HG02943 (cell line): ENCODE data around the gene GARNL3.

Experiments used
- ATAC-seq: cut with Tn5 transposase; IDR thresholded peaks from one replicate; pipeline ENCODE4 v1.9.1; 2021; ENCODE audit warnings: mild to moderate bottlenecking, low read depth, moderate library complexity; ENCODE audit not compliant: unreplicated experiment

The GARNL3 gene

DNA sequence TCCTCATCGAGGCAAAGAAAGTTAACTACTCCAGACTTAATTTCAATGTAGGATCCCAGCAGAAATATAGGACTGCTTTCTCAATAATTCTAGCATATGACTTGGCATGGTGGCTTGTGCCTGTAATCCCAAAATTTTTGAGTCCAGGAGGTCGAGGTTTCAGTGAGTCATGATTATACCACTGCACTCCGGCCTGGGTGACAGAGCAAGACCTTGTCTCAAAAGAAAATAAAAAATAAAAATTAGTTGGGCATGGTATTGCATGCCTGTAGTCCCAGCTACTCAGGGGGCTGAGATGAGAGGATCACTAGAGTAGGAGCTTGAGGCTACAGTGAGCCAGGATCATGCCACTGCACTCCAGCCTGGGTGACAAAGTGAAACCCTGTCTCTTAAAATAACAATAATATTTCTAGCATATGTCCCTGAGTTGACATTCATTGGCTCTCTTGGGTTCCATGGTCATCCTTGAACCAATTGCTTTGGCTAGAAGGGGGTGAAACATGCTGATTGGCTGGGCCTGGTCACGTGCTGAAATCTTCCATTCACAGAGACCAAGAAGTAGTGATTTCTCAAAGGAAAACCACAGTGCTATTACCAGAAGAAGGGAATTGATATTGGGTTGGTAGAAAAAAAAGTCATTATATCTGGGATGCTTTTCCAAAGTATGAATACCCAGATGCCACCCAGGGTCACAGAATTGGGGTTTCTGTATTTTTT, 31.6 kb upstream of the GARNL3 start:
- ATAC-seq, result no peak

DNA sequence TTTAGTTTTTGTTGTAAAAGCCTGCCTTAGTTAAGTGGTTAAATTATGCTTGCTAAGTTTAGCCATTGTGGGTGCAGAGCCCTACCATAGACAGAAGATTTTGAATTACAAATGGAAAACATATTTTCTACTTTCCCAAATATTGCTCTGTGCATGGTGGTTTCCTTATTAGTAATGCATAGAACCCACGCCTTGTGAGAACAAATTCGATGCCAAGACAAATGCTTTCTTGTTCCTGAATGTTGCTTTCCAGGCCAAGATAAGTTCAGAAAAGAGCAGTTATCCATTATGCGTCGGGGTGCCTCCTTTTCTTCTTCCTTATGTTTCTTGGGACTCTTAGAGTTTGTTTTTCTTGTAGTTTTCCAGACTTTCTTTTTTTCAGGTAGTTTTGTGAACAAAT, 31.0 kb upstream of the GARNL3 start:
- ATAC-seq, result no peak

DNA sequence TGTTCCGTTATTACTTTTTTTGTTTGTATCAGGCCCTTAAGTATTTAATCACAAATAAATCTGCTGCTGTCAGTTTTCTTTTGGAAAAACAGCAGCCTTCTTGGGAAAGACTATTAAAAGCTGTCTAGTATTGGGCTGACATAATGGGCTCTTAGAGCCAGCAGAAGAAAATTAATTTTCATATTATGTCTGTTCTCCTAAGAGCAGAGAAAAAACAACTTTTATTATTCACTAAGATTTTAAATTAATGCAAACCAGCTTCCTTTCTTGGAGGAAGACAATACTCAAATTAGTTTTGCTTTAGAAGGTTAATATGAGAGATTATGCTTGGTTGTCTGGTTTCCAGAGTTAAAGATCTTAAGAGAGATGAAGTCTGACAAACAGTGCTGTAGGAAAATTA, 30.6 kb upstream of the GARNL3 start:
- no peak for ATAC-seq

DNA sequence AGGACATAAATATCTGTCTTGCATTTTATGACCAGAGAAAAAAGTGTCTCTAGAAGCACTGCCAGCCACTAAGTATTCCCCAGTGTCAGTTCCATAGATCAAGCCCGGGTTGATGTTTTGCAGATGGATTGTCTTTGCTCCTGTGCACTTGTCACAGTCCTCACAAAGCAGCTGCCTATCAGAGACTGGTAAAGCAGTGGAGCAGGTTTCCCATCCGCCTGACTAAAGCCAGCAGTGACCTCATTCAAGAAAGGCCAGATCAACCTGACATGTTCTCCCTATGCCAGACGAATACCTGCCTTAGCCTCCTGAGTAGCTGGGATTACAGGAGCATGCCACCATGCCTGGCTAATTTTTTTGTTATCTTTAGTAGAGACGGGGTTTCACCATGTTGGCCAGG, 26.8 kb upstream of the GARNL3 start:
- ATAC-seq, result no peak

DNA sequence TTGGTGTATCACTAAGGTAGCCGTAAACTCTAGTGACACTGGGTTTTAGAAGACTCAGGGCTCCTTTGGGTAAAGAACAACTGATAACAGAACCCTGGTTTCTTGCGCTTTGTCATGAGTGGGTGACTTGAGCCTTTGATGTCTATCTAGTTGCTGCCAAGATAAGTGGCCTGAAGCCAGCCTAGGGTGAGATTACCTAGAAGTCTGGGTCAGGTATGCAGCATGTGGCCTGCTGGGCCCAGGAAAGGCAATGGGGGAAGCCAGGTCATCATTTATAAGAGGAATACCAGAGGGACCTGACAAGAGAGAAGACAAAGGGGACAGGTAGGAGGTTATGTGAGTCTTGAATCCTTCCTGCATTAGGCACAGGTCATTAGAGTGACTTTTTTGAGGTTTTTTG, 23.2 kb upstream of the GARNL3 start:
- ATAC-seq, result no peak

DNA sequence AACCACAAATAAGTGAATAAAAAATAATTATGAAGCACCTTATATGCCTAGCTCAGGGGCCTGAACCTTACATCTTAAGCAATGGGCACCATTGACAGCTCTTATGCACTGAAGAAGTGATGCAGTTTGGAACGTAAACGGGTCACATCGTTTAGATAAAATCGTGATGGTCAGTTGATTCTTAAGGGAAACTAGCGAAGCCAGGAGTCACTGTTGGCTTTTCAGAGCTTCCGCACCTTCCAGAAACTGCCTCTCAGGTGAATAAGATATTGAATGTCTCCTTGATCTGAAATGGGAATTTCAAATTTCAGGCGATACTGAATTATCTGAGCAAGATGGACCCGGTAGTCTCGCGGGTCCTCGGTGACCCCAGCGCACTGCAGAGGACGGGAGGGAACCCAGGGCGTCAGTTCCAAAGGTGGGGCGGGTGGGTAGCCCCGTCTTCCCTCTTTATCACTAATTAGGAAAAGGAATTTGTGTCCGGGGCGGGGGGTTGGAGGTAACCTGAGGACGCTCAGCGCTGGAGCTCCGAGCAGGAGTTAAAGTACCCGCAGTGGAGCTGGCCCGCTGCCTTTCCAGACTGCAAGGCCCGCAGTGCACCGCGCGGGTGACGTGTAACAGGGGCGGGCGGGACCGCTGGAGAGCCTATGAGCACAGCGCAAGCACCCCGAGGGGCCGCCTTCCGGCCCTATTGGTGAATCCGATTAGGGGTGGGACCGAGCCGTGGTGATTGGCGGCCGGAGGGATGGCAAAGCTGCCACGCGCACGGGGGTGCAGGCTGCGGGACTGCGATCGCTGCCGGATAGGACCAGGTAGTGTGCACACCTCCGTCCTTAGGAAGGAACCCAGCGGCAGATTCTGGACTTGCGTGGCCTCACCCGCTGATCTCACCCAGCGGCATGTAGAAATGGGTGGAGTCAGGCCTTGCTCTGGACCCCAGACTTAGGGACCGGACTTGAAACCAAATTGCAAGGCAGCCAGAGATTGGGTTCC, 19.7 kb upstream of the GARNL3 start:
- peak; percentile 99 for ATAC-seq

DNA sequence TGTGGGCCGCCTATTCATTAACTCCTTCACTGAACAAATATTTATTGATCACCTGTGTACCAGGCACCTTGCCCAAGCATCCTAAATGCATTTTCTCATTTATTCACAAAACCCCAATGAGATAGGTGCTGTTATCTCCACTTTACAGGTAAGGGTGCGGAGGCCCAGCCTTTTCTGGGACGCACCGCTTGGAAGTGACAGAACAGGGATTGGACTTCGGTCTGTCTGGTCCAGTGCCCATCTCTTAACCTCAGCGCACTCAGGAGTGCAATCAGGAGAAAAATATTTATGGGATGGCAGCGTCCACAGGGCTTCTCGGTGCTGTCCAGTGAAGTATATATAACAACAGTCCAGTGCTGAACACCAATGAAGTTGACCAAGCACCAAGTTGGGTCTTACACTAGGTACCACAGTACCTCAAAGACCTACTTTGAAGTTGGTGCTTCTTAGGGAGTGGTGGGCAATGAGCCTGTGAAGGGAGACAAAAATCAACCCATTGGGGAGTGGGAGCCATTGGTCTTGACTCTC, 18.9 kb upstream of the GARNL3 start:
- ATAC-seq, result no peak

DNA sequence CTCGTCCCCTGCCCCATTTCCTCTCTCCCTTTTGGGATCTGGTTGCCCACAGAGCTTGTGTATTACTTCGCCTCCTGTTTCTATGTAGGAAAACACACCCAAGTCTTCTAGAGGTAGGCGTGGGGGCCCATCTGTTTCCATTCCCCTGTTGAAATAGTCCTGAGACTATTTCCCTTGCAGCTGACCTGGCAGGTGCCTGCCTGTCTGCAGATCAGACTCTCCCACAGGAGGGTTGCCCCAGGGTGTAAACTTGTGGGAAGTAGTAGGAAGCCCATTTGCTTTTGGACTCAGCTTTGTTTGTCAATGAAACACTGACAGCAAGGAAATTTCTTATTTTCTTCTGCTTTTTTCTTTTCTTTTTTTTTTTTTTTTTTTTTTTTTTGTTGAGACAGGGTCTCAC, 16.3 kb upstream of the GARNL3 start:
- no peak for ATAC-seq

DNA sequence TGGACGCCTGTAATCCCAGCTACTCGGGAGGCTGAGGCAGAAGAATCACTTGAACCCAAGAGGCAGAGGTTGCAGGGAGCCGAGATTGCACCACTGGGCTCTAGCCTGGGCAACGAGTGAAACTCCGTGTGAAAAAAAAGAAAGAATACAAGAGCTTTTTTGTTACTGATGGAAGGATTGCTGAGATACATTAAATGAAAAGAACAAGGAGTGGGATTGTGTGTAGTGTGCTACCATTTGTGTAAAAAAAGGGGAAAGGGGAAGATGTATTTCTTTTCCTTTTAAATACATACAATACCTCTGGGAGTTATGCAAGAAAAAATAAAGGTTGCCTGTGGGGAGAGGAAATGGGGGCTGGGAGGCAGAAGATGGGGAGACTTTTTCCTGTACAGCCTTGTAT, 14.7 kb upstream of the GARNL3 start:
- ATAC-seq, result no peak

DNA sequence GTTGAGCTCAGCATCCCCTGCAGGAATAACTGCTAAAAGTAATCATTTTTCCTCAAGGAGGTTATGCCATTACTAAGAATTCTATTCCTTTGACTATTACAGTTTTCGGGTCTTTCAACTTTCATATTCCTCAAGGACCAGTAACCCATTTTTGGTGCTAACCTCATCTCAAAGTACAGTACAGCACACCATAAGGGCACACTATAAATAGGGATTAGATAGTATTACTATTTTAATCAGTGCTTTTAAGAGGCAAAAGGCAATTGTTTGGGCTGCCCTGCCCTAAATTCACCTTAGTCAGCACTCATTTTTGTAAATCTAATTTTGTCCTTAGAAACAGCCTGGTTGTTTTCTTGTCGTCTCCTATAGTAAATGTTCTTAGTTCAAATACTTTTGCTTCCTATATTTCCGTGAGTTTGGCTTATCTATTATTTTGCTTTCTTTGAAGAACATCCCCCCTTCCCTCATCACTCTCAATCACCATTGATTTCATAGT, 13.6 kb upstream of the GARNL3 start:
- no peak for ATAC-seq

DNA sequence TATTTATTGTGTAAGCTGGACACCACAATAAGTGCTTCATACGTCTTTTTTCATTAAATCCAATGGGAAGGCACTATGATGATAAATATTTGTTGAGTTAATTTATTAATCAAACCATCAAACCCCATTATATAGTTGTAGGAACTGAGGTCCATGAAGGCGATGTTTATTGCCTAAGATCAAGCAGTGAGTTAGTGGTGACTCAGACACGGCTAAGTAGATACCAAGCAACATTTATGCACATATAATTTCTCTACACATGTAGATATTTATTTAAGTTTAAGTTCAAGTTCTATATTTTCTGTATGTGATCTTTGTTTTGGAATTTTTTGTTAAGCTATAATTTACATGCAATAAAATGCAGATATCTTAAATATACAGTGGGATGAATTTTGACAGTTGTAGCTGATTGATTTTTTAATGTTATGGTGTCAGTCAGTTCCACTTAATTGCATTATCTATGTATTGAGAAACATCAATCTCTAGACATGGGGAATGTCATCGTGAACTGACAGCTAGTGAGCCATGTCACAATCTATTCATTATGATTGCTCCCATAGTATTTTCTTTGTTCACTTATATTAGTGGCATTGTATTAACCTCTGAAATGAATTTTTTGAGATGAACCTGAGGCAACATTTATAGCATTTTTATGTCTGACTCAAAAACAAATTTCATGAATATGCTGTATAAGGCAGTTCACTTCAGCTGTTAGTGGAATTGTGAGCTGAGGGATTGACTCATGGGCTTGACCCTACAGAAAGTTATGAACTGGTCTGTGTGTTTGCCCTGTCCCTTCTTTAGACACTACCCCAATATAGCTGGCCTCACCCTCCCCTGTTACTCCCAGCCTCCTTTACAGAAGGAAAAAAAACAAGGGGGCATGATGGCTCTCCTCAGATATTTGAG, 11.9 kb upstream of the GARNL3 start:
- ATAC-seq, result no peak

DNA sequence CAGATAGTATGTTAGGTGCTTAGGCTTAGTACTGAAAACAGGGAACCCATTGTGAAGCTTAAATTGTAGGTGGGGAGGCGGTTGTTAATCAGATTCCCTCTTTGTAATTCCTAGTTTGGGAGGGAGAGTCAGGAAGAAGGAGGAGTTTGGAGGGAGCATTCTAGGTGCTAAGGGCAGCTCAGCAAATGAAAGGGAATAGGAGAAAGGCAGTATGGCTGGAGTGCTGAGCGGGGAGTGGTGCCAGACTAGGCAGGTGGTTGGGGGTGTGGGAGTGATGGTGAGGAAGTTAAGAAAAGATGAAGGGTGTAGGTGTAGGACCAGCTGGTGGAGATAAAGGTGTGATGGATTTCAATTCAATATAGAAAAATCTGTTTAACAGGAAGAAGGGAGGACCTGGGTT, 11.1 kb upstream of the GARNL3 start:
- no peak for ATAC-seq

DNA sequence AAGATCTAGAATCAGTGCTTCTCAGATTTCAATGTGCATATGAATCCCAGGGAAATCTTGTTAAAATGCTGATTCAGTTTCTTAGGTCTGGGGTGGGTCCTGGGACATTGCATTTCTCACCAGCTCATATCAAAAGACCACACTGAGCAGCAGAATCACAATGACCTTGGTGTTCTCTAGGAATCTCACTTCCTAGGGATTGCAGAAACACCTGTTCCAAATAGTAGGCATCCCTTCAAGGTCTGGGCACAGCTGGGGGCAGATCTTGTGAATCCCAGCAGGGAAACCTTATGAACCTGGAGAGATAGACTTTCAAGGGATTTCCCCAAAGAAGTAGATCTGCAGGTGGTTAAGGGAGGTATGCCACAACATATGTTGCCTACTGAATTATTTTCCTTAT, 8.9 kb upstream of the GARNL3 start:
- ATAC-seq, result no peak

DNA sequence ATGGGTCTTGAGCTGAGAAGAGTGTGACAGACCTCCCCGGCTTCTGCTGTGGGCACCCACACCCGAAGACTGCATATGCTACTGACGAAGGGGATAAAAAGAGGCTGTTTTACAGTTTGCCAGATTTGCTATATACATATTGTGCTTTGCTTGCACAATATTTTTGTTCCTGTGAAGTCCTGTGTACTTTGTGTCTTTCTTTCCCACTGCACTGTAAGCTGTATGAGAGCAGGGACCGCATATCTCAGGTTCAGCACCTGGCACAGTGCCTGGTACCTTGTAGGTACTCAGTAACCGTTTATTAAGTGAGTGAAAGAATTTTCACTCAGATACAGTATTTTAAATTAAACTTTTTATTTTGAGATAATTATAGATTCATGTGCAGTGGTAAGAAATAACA, 8.2 kb upstream of the GARNL3 start:
- ATAC-seq, result no peak

DNA sequence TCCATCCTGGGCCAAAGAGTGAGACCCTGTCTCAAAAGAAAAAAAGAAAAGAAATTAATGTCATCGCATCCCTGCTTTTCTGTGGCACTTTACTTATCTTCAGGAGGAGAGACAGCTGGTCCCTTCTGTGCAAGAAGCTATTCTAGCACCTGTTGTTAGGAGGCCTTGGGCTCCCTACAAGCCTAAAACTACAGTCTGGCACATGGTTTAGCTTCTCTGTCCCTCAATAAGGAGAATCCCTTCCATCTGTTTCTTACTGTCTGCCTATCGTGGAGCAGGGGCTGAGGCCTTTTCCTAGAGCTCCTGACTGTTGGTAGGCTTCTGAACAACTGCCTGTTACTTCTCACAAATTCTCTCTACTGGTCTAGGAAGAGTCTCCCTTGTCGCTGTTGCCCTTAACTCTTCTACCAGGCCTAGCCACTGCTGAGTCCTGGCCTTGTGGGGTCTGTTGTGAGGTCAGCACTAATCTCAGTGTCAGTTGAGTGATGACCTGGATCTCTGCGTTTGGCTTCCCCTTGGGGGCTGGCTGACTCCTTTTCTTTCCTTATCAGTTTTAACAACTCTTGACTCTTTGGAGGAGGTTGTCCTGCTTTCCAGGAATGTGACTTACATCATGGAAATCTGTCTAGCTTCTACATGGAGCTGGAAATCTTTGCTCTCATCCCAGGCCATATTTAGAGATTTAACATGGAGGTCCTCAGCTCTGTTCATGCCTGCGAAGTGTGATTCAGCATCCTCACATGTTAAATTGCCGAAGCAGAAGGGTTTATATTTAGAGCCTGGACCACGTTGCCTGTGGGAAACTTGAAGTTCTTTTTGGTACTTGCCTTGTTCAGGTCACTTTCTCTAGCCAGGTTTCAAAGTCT, 5.7 kb upstream of the GARNL3 start:
- ATAC-seq, result no peak

DNA sequence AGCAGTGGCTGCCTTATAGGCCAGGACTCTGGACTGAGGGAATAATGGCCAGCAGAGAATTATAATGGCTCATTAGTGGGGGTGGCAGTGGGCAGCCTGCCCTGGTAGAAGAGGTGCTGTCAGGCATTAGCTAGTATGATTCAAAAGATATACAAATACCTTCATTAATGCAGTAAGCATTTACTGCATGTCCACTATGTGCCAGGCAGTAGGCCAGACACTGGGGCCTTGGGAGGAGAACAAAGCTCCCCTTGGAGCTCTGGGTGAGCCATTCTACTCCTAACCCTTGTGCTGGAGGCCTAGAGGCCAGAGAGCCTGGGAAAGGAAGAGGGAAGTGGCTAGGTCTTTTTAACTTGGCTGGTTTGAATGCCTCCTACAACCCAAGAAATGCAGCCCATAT, 2.0 kb upstream of the GARNL3 start:
- ATAC-seq, result no peak

DNA sequence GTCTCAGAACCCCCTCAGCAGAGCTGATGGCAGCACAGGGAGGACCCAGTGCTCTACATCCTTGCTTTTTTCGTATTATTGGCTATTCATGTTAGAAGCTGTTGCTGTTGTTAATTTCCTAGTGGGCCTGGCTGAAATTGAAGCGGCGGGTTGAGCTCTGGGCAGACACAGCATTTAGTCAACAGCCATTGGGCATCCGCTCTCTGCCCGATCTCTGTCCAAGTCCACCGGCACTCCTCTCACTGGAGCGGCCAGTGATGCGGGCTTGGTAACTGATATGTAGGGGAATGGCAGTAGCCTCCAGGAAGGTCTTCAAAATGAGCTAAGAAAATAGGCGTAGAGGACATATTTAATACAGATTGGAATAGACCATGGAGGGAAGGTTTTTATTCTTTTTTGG, 1.3 kb upstream of the GARNL3 start:
- ATAC-seq, result no peak

DNA sequence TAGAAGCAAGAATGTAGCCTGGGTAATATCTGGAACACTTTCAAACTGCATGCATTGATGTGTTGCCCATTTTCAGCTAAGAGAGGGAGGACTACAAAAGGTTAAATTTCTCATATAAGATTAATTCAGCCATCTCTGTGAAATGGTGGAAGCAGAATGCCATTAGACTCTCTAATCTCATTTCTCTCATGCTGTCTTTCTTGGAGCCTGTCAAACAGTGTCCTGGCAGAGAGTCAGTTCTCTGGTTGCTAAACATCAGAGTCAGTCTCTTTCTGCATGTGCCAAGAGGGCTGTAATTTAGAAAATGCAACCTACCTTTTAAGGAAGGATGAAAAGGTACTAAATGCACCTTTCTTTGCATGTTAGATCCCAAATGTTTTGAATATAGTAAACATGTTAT, 910 bp upstream of the GARNL3 start:
- no peak for ATAC-seq

DNA sequence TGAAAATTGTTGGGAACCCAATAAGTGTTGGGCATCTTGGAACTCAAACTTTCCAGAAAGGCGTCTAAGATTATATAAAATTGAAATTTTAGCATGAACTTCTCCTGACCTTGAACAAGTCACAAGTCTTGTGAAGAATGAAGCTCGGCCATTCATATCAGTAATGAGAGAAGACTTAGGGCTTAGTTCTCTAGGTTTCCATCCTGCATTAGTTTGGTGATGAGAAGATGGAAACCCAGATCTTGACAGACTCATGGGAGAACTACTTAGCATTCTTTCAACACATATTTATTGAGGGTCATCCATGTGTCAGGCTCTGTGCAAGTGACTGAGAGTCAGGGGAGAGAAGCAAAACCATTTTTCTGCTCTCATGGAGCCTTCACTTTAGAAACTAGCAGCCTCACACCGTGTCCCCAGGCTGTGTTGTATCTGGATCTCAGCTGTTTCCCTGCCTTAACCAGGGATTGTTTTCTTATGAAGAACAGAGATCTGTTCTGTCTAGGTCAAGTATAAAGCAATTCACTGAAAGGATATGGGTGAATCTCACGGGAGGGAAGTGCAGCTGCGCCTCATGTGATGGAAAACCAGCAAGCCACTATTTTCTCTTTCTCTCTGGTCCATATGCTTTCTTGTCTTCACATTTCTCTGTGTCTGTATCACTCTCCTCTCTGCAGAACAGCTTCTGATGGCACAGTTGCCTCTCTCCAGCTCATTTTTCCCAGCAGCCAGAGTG, 3.4 kb downstream of the GARNL3 start:
- no peak for ATAC-seq
